Trophoblast cell (in vitro differentiated cells and primary cell): ENCODE results near the gene SRGAP3.

ENCODE experiments used
- DNase-seq, 2 donors: peaks; one replicate each; pipeline ENCODE4 v3.0.0-alpha.2; 2016
- H2AFZ ChIP-seq: 2 replicates; pipeline ENCODE4 v1.6.1; 2013; ENCODE audit warnings: low read length, moderate library complexity, mild to moderate bottlenecking; ENCODE audit not compliant: insufficient read depth, poor library complexity
- H2AK5ac ChIP-seq: 2 replicates; pipeline ENCODE4 v1.6.1; 2013; ENCODE audit warnings: mild to moderate bottlenecking, low read length
- H2BK120ac ChIP-seq: 2 replicates; pipeline ENCODE4 v1.6.1; 2013; ENCODE audit warnings: low read length, mild to moderate bottlenecking, moderate library complexity; ENCODE audit not compliant: insufficient read depth, poor library complexity
- H2BK12ac ChIP-seq: 2 replicates; pipeline ENCODE4 v1.6.1; 2013; ENCODE audit warnings: mild to moderate bottlenecking, low read length, moderate library complexity
- H2BK5ac ChIP-seq: 2 replicates; pipeline ENCODE4 v1.6.1; 2013; ENCODE audit warnings: low read length, low read depth, moderate library complexity, mild to moderate bottlenecking; ENCODE audit not compliant: poor library complexity
- H3K14ac ChIP-seq: 2 replicates; pipeline ENCODE4 v1.6.1; 2013; ENCODE audit warnings: mild to moderate bottlenecking, low read length
- H3K18ac ChIP-seq: 2 replicates; pipeline ENCODE4 v1.6.1; 2013; ENCODE audit warnings: mild to moderate bottlenecking, low read length
- H3K23ac ChIP-seq: 2 replicates; pipeline ENCODE4 v1.6.1; 2013; ENCODE audit warnings: low read length
- H3K27ac ChIP-seq: 2 replicates; pipeline ENCODE4 v1.5.1; 2013; ENCODE audit warnings: low read depth, mild to moderate bottlenecking, inconsistent platforms, low read length, moderate library complexity
- H3K27me3 ChIP-seq: 2 replicates; pipeline ENCODE4 v1.6.1; 2013; ENCODE audit warnings: inconsistent platforms, mild to moderate bottlenecking, low read length, moderate library complexity; ENCODE audit not compliant: insufficient read depth
- H3K36me3 ChIP-seq, 2 experiments: 1 replicate in 1 of 2; 2 replicates in 1 of 2; pipeline ENCODE4 v1.6.1; 2013; ENCODE audit warnings: low read length in 2 of 2, mild to moderate bottlenecking in 2 of 2, moderate library complexity in 1 of 2; ENCODE audit not compliant: insufficient read depth in 2 of 2, control insufficient read depth in 1 of 2
- H3K4ac ChIP-seq: 2 replicates; pipeline ENCODE4 v1.6.1; 2013; ENCODE audit warnings: low read depth, mild to moderate bottlenecking, low read length, moderate library complexity
- H3K4me1 ChIP-seq, 2 experiments: 1 replicate in 1 of 2; 2 replicates in 1 of 2; pipeline ENCODE4 v1.6.1; 2013; ENCODE audit warnings: low read length in 2 of 2, mild to moderate bottlenecking in 2 of 2, moderate library complexity in 1 of 2; ENCODE audit not compliant: insufficient read depth in 2 of 2, control insufficient read depth in 1 of 2
- H3K4me2 ChIP-seq: 2 replicates; pipeline ENCODE4 v1.6.1; 2013; ENCODE audit warnings: inconsistent platforms, mild to moderate bottlenecking, low read length, moderate library complexity
- H3K4me3 ChIP-seq: 2 replicates; pipeline ENCODE4 v1.5.1; 2013; ENCODE audit warnings: mild to moderate bottlenecking, low read depth, low read length, inconsistent platforms
- H3K79me1 ChIP-seq: one replicate; pipeline ENCODE4 v1.6.1; 2013; ENCODE audit warnings: low read length
- H3K79me2 ChIP-seq: 2 replicates; pipeline ENCODE4 v1.6.1; 2013; ENCODE audit warnings: low read length, mild to moderate bottlenecking; ENCODE audit not compliant: control insufficient read depth, insufficient read depth, poor library complexity
- H3K9ac ChIP-seq: 2 replicates; pipeline ENCODE4 v1.6.1; 2013; ENCODE audit warnings: mild to moderate bottlenecking, low read length
- H3K9me3 ChIP-seq: 2 replicates; pipeline ENCODE4 v1.6.1; 2013; ENCODE audit warnings: low read depth, mild to moderate bottlenecking, control low read depth, inconsistent platforms, low read length; ENCODE audit not compliant: insufficient read depth
- H4K12ac ChIP-seq: 2 replicates; pipeline ENCODE4 v1.6.1; 2013; ENCODE audit warnings: low read depth, mild to moderate bottlenecking, low read length, moderate library complexity
- H4K8ac ChIP-seq: 2 replicates; pipeline ENCODE4 v1.6.1; 2013; ENCODE audit warnings: low read depth, mild to moderate bottlenecking, low read length, moderate library complexity
- H4K91ac ChIP-seq: one replicate; pipeline ENCODE4 v1.6.1; 2013; ENCODE audit warnings: low read depth, mild to moderate bottlenecking, low read length, moderate library complexity
- WGBS: extraction: QIAGEN DNeasy Blood & Tissue Kit; methylation state at CpG from one replicate; pipeline ENCODE4 v1.1.7; 2013; ENCODE audit warnings: missing lambda C conversion rate; ENCODE audit not compliant: insufficient read length, insufficient coverage; ENCODE audit errors: extremely low coverage; 5-methylcytosine and 5-hydroxymethylcytosine counted together

Gene SRGAP3

GRCh38 chr3:9185701-9186100 is 63.7 kb downstream of the SRGAP3 start:
- H3K18ac ChIP-seq: no peak overlapping the region
- H3K27me3 ChIP-seq: no peaks in the 10 kb centered on the region
- no peaks in the 10 kb centered on the region for H3K36me3 ChIP-seq

GRCh38 chr3:9185046-9185445 is 64.4 kb downstream of the SRGAP3 start:
- Histone ChIP-seq H2BK120ac (no peak overlapping the region), H3K4me3 (no peak overlapping the region), H4K8ac (no peak overlapping the region), H3K4ac (no peak overlapping the region), H3K36me3 (no peaks in the 10 kb centered on the region), H3K27me3 (no peaks in the 10 kb centered on the region), H3K14ac (no peak overlapping the region), H2BK12ac (no peak overlapping the region), H4K12ac (no peak overlapping the region), H3K79me1 (no peaks in the 10 kb centered on the region), H4K91ac (no peak overlapping the region), H3K4me1 (peaks cover 3 to 4% of the 10 kb centered on the region in 2 experiments), H2AFZ (no peak overlapping the region), H2BK5ac (no peak overlapping the region), H3K9ac (no peak overlapping the region), H3K79me2 (no peaks in the 10 kb centered on the region), H3K9me3 (no peaks in the 10 kb centered on the region), H3K4me2 (no peak overlapping the region), H2AK5ac (no peak overlapping the region), H3K18ac (no peak overlapping the region), H3K23ac (no peak overlapping the region), H3K27ac (no peak overlapping the region)
- no peak for DNase-seq
- WGBS: no CpG with 5 or more reads among the region's 3 CpGs

More at GRCh38 chr3:9185701-9186100, 63.7 kb downstream of the SRGAP3 start:
- Histone ChIP-seq H4K8ac (no peak overlapping the region), H2BK12ac (no peak overlapping the region), H3K4ac (no peak overlapping the region), H3K14ac (no peak overlapping the region), H2AFZ (no peak overlapping the region), H3K4me3 (no peak overlapping the region), H2BK5ac (no peak overlapping the region), H3K79me1 (no peaks in the 10 kb centered on the region), H3K9me3 (no peaks in the 10 kb centered on the region), H3K4me1 (peaks cover 0 to 1% of the 10 kb centered on the region in 2 experiments), H2AK5ac (no peak overlapping the region), H4K12ac (no peak overlapping the region), H2BK120ac (no peak overlapping the region), H3K79me2 (no peaks in the 10 kb centered on the region), H4K91ac (no peak overlapping the region), H3K27ac (no peak overlapping the region), H3K9ac (no peak overlapping the region), H3K4me2 (no peak overlapping the region), H3K23ac (no peak overlapping the region)
- DNase-seq: no peak
- no CpG with 5 or more reads among the region's 5 CpGs for WGBS

- Histone ChIP-seq H4K12ac (no peak overlapping the region), H3K18ac (no peak overlapping the region), H3K4me3 (no peak overlapping the region), H2AK5ac (no peak overlapping the region), H3K9me3 (no peaks in the 10 kb centered on the region), H3K79me2 (no peaks in the 10 kb centered on the region), H3K79me1 (no peaks in the 10 kb centered on the region), H3K9ac (no peak overlapping the region), H3K14ac (no peak overlapping the region), H4K91ac (no peak overlapping the region), H3K4me1 (peaks cover 3 to 4% of the 10 kb centered on the region in 2 experiments), H2BK120ac (no peak overlapping the region), H3K4ac (no peak overlapping the region), H3K27ac (no peak overlapping the region), H2BK5ac (no peak overlapping the region), H3K4me2 (no peak overlapping the region), H3K36me3 (no peaks in the 10 kb centered on the region), H2BK12ac (no peak overlapping the region), H3K23ac (no peak overlapping the region), H2AFZ (no peak overlapping the region), H3K27me3 (no peaks in the 10 kb centered on the region), H4K8ac (no peak overlapping the region)
- WGBS: no CpG with 5 or more reads among the region's 4 CpGs
- no peak for DNase-seq
Measured at GRCh38 chr3:9184461-9184835, 65.0 kb downstream of the SRGAP3 start.

- H2BK12ac ChIP-seq: no peak overlapping the region
- no peak overlapping the region for H3K14ac ChIP-seq
- no peak overlapping the region for H2AK5ac ChIP-seq
- no peak overlapping the region for H3K4ac ChIP-seq
- peaks cover 3 to 4% of the 10 kb centered on the region in 2 experiments for H3K4me1 ChIP-seq
- no peak overlapping the region for H2BK120ac ChIP-seq
- no peaks in the 10 kb centered on the region for H3K9me3 ChIP-seq
- H3K18ac ChIP-seq: no peak overlapping the region
- H3K23ac ChIP-seq: no peak overlapping the region
- DNase-seq: no peak
- no peak overlapping the region for H4K12ac ChIP-seq
- H3K27ac ChIP-seq: no peak overlapping the region
- no peak overlapping the region for H4K8ac ChIP-seq
- no peaks in the 10 kb centered on the region for H3K27me3 ChIP-seq
- H3K4me3 ChIP-seq: no peak overlapping the region
- no peak overlapping the region for H2AFZ ChIP-seq
- H3K4me2 ChIP-seq: no peak overlapping the region
- whole genome bisulfite sequencing: no CpG with 5 or more reads among the region's 10 CpGs
- no peak overlapping the region for H2BK5ac ChIP-seq
- H3K36me3 ChIP-seq: no peaks in the 10 kb centered on the region
- H3K79me1 ChIP-seq: no peaks in the 10 kb centered on the region
- H3K79me2 ChIP-seq: no peaks in the 10 kb centered on the region
- H4K91ac ChIP-seq: no peak overlapping the region
- H3K9ac ChIP-seq: no peak overlapping the region
Measured at GRCh38 chr3:9183811-9184460, 65.5 kb downstream of the SRGAP3 start.
